Tibial nerve (tissue), 4 donors: Measurements from ENCODE around the gene SMG6.

Experiments used
- EP300 ChIP-seq, 2 donors: sonication (generic); formaldehyde crosslinking; IDR thresholded peaks; one replicate each; pipeline ENCODE4 v1.6.1; 2017; ENCODE audit warnings: antibody characterized with exemption in 2 of 2, mild to moderate bottlenecking in 1 of 2
- POLR2A ChIP-seq, 2 donors: fragments of 450-650 bp; IDR thresholded peaks; one replicate each; pipeline ENCODE4 v1.6.1; 2017; ENCODE audit warnings: antibody characterized with exemption in 2 of 2, mild to moderate bottlenecking in 2 of 2, moderate library complexity in 2 of 2
- TF ChIP-seq, protein P1 (sequence below), 5 experiments: fragments of 200-600 bp in 3 of 5; fragments of 450-650 bp in 2 of 5; sonication (generic) in 3 of 5; IDR thresholded peaks; one replicate each; pipeline ENCODE4 v1.5.1; 2016 to 2019; ENCODE audit warnings: antibody characterized with exemption in 5 of 5, mild to moderate bottlenecking in 3 of 5, moderate library complexity in 2 of 5

DNA sequence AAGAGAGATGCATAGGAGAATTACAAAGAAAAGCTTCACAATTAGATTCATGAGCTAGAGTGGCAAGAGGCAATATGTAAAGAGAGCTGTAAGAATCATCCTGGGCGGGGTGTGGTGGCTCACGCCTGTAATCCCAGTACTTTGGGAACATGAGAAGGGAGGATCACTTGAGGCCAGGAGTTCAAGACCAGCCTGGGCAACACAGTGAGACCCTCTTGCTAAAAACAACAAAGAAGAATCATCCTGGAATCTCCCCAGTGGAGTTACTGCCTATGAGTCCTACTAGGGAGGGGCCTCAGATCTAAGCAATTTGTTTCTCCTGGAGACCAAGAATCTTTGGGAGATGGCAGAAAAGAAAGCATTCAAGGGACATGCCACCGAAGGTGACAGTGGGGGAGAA lies 129.6 kb downstream of the SMG6 start:
- TF ChIP-seq POLR2A (IDR thresholded peaks at IDR 0.05) (no peak), EP300 (IDR thresholded peaks at IDR 0.05) (no peak)
- TF ChIP-seq, protein P1, sequence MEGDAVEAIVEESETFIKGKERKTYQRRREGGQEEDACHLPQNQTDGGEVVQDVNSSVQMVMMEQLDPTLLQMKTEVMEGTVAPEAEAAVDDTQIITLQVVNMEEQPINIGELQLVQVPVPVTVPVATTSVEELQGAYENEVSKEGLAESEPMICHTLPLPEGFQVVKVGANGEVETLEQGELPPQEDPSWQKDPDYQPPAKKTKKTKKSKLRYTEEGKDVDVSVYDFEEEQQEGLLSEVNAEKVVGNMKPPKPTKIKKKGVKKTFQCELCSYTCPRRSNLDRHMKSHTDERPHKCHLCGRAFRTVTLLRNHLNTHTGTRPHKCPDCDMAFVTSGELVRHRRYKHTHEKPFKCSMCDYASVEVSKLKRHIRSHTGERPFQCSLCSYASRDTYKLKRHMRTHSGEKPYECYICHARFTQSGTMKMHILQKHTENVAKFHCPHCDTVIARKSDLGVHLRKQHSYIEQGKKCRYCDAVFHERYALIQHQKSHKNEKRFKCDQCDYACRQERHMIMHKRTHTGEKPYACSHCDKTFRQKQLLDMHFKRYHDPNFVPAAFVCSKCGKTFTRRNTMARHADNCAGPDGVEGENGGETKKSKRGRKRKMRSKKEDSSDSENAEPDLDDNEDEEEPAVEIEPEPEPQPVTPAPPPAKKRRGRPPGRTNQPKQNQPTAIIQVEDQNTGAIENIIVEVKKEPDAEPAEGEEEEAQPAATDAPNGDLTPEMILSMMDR (IDR thresholded peaks at IDR 0.05) = no peak
